HG03354 (cell line): Measurements from ENCODE around the gene ADD3.
"Not testable (repeated sequence)": the region's sequence is repeated elsewhere in the genome, so short reads cannot be mapped to it uniquely, and the experiment has no call there.

Experiments used
- ATAC-seq: cut with Tn5 transposase; IDR thresholded peaks from one replicate; pipeline ENCODE4 v1.9.1; 2021; ENCODE audit warnings: mild to moderate bottlenecking; ENCODE audit not compliant: unreplicated experiment, poor library complexity, severe bottlenecking

Gene ADD3

GRCh38 chr10:109975244-109976190 is 32.3 kb upstream of the ADD3 start:
- ATAC-seq = no peak

- no peak for ATAC-seq
Observed at GRCh38 chr10:109976681-109977080, 31.1 kb upstream of the ADD3 start.

GRCh38 chr10:109977382-109977806 is 30.4 kb upstream of the ADD3 start:
- no peak for ATAC-seq

GRCh38 chr10:109978481-109978880 is 29.3 kb upstream of the ADD3 start:
- peak; percentile 55 for ATAC-seq

GRCh38 chr10:109979215-109979614 is 28.6 kb upstream of the ADD3 start:
- no peak for ATAC-seq

- no peak for ATAC-seq
Observed at GRCh38 chr10:109981650-109982049, 26.1 kb upstream of the ADD3 start.

- ATAC-seq = no peak
Observed at GRCh38 chr10:109982123-109982522, 25.7 kb upstream of the ADD3 start.

GRCh38 chr10:109982812-109983211 is 25.0 kb upstream of the ADD3 start:
- no peak for ATAC-seq

- ATAC-seq = no peak
Observed at GRCh38 chr10:109984013-109984412, 23.8 kb upstream of the ADD3 start.

GRCh38 chr10:109985768-109986167 is 22.0 kb upstream of the ADD3 start:
- not testable (repeated sequence) for ATAC-seq

GRCh38 chr10:109987452-109988211 is 20.2 kb upstream of the ADD3 start:
- no peak for ATAC-seq

GRCh38 chr10:109988212-109988596 is 19.6 kb upstream of the ADD3 start:
- no peak for ATAC-seq

- ATAC-seq = no peak
Observed at GRCh38 chr10:109991266-109991855, 16.4 kb upstream of the ADD3 start.

- no peak for ATAC-seq
Observed at GRCh38 chr10:109992485-109992884, 15.3 kb upstream of the ADD3 start.

- ATAC-seq = no peak
Observed at GRCh38 chr10:109993551-109994330, 14.0 kb upstream of the ADD3 start.

- ATAC-seq = no peak
Observed at GRCh38 chr10:109994711-109995577, 12.8 kb upstream of the ADD3 start.

GRCh38 chr10:109995595-109995994 is 12.2 kb upstream of the ADD3 start:
- no peak for ATAC-seq

- ATAC-seq = peak; percentile 79
Observed at GRCh38 chr10:109996225-109996624, 11.6 kb upstream of the ADD3 start.

- ATAC-seq = peak; percentile 32
Observed at GRCh38 chr10:109996766-109997171, 11.0 kb upstream of the ADD3 start.
